D721Med (cell line): ENCODE data around the gene WDR12.

Experiments used
- DNase-seq: peaks from one replicate; pipeline ENCODE4 v3.0.0; 2011; ENCODE audit warnings: low spot score; ENCODE audit not compliant: insufficient read length
- FAIRE-seq: peaks from 2 replicates; lab custom pipeline; 2011; peaks lifted over from hg19 to GRCh38; lab: Jason Lieb, UNC
- CTCF ChIP-seq: IDR thresholded peaks from 2 replicates; pipeline ENCODE4 v1.5.1; 2012; ENCODE audit warnings: mild to moderate bottlenecking, control low read depth; ENCODE audit not compliant: insufficient read depth; ENCODE audit errors: missing control alignments

WDR12 gene

GRCh38 chr2:202824901-202825300 is 86.6 kb downstream of the WDR12 start:
- TF ChIP-seq CTCF: no peak
- no peak for DNase-seq
- FAIRE-seq: no peak
